ENCODE data around the gene ZNF214.

DNA sequence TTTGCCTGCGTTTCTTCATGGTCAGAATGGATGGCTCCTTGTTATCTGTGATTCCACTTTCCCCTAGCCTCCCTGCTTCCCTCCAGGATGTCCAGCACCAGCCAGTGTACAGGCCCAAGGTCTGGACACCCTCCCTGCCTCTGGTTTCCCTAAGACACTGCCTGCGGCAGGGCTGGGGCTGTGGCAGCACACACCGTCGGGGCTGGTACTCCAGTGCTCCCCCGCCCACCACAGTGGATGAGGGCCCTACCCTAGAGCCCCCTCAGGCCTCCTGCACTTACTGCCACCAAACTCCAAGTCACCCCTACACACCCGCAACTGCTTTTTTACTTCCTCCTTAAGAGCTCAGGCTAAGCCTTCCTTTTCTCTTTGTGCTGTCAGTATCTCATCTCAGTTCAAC is 28.9 kb downstream of the ZNF214 start:
- TF ChIP-seq, protein P1, sequence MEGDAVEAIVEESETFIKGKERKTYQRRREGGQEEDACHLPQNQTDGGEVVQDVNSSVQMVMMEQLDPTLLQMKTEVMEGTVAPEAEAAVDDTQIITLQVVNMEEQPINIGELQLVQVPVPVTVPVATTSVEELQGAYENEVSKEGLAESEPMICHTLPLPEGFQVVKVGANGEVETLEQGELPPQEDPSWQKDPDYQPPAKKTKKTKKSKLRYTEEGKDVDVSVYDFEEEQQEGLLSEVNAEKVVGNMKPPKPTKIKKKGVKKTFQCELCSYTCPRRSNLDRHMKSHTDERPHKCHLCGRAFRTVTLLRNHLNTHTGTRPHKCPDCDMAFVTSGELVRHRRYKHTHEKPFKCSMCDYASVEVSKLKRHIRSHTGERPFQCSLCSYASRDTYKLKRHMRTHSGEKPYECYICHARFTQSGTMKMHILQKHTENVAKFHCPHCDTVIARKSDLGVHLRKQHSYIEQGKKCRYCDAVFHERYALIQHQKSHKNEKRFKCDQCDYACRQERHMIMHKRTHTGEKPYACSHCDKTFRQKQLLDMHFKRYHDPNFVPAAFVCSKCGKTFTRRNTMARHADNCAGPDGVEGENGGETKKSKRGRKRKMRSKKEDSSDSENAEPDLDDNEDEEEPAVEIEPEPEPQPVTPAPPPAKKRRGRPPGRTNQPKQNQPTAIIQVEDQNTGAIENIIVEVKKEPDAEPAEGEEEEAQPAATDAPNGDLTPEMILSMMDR (IDR thresholded peaks at IDR 0.05), result no peak
- TF ChIP-seq POLR2A (IDR thresholded peaks at IDR 0.05), result no peak
